Parathyroid adenoma (tissue), 2 donors: Measurements from ENCODE around the gene MAJIN.
A peak's percentile ranks its signal among the peaks of the same experiment; 100 is the strongest.

Source experiments
- H2AFZ ChIP-seq: fragments of 300-600 bp; sonication (generic); one replicate; pipeline ENCODE4 v1.7.0; 2017; ENCODE audit warnings: antibody characterized with exemption, mild to moderate bottlenecking
- H3K27ac ChIP-seq: fragments of 300-600 bp; sonication (generic); one replicate; pipeline ENCODE4 v1.7.0; 2017
- H3K27me3 ChIP-seq: fragments of 300-600 bp; sonication (generic); one replicate; pipeline ENCODE4 v1.7.0; 2017; ENCODE audit warnings: low read length; ENCODE audit not compliant: control insufficient read depth, insufficient read depth
- H3K36me3 ChIP-seq: fragments of 300-600 bp; sonication (generic); one replicate; pipeline ENCODE4 v1.7.0; 2017; ENCODE audit warnings: low read length; ENCODE audit not compliant: control insufficient read depth, insufficient read depth
- H3K4me1 ChIP-seq: fragments of 300-600 bp; sonication (generic); one replicate; pipeline ENCODE4 v1.7.0; 2017; ENCODE audit warnings: control low read depth
- H3K4me2 ChIP-seq: fragments of 300-600 bp; sonication (generic); one replicate; pipeline ENCODE4 v1.7.0; 2017; ENCODE audit warnings: low read length
- H3K4me3 ChIP-seq: fragments of 300-600 bp; sonication (generic); one replicate; pipeline ENCODE4 v1.7.0; 2017; ENCODE audit warnings: low read depth, low read length
- H3K79me2 ChIP-seq: fragments of 300-600 bp; sonication (generic); one replicate; pipeline ENCODE4 v1.7.0; 2017; ENCODE audit warnings: control low read depth
- H3K9ac ChIP-seq: fragments of 300-600 bp; sonication (generic); one replicate; pipeline ENCODE4 v1.7.0; 2017; ENCODE audit warnings: mild to moderate bottlenecking
- H3K9me3 ChIP-seq: fragments of 300-600 bp; sonication (generic); one replicate; pipeline ENCODE4 v1.7.0; 2017; ENCODE audit warnings: low read length; ENCODE audit not compliant: control insufficient read depth
- CTCF ChIP-seq: fragments of 300-600 bp; sonication (generic); IDR thresholded peaks from one replicate; pipeline ENCODE4 v1.7.0; 2017; ENCODE audit warnings: antibody characterized with exemption, mild to moderate bottlenecking
- donor health status: primary hyperparathyroidism.

Gene MAJIN

GRCh38 chr11:64999478-64999877 is 27.6 kb upstream of the MAJIN start:
- no peak for TF ChIP-seq CTCF
- Histone ChIP-seq H3K79me2 (no peaks in the 10 kb centered on the region), H3K27me3 (no peaks in the 10 kb centered on the region), H3K9ac (no peak overlapping the region), H3K4me2 (no peak overlapping the region), H3K27ac (no peak overlapping the region), H3K4me3 (no peak overlapping the region), H3K9me3 (no peaks in the 10 kb centered on the region), H3K36me3 (no peaks in the 10 kb centered on the region), H2AFZ (no peak overlapping the region), H3K4me1 (no peaks in the 10 kb centered on the region)

- Histone ChIP-seq H3K27ac (no peak overlapping the region), H3K9me3 (no peaks in the 10 kb centered on the region), H3K79me2 (no peaks in the 10 kb centered on the region), H3K36me3 (no peaks in the 10 kb centered on the region), H3K4me3 (no peak overlapping the region), H3K27me3 (no peaks in the 10 kb centered on the region), H3K9ac (no peak overlapping the region), H3K4me1 (no peaks in the 10 kb centered on the region), H2AFZ (no peak overlapping the region), H3K4me2 (no peak overlapping the region)
- no peak for TF ChIP-seq CTCF
These were observed 27.0 kb upstream of the MAJIN start for GRCh38 chr11:64998690-64999431.

- Histone ChIP-seq H2AFZ (no peak overlapping the region), H3K79me2 (no peaks in the 10 kb centered on the region), H3K4me3 (no peak overlapping the region), H3K27me3 (no peaks in the 10 kb centered on the region), H3K36me3 (no peaks in the 10 kb centered on the region), H3K4me2 (no peak overlapping the region), H3K27ac (no peak overlapping the region), H3K9me3 (no peaks in the 10 kb centered on the region), H3K4me1 (no peaks in the 10 kb centered on the region), H3K9ac (no peak overlapping the region)
- no peak for TF ChIP-seq CTCF
These were observed 26.2 kb upstream of the MAJIN start for GRCh38 chr11:64998141-64998540.

GRCh38 chr11:64996710-64997380 is 24.9 kb upstream of the MAJIN start, which contains the start of gene BATF2:
BATF2 (minus strand) TSS chr11:64996971; CDS start chr11:64996914, 57 bp downstream.
- H2AFZ ChIP-seq, result peak within 1 kb of the TSS; percentile 69
- H3K27me3 ChIP-seq, result no peaks in the 10 kb centered on the region
- no peaks in the 10 kb centered on the region for H3K4me1 ChIP-seq
- no peak within 1 kb of the TSS for H3K9ac ChIP-seq
- peak; percentile 47 for TF ChIP-seq CTCF
- peak within 1 kb of the TSS; percentile 47 for H3K27ac ChIP-seq
- H3K4me2 ChIP-seq, result peak within 1 kb of the TSS; percentile 52
- H3K79me2 ChIP-seq, result no peaks in the 10 kb centered on the region
- peak within 1 kb of the TSS; percentile 18 for H3K4me3 ChIP-seq
- H3K9me3 ChIP-seq, result no peaks in the 10 kb centered on the region
- no peaks in the 10 kb centered on the region for H3K36me3 ChIP-seq
